Measurements from ENCODE around the gene USP19. TPM values are rescaled to one million over a fixed set of nuclear protein-coding genes. Genes with fewer than 3 reads are reported as not detected.

Gene USP19, protein sequence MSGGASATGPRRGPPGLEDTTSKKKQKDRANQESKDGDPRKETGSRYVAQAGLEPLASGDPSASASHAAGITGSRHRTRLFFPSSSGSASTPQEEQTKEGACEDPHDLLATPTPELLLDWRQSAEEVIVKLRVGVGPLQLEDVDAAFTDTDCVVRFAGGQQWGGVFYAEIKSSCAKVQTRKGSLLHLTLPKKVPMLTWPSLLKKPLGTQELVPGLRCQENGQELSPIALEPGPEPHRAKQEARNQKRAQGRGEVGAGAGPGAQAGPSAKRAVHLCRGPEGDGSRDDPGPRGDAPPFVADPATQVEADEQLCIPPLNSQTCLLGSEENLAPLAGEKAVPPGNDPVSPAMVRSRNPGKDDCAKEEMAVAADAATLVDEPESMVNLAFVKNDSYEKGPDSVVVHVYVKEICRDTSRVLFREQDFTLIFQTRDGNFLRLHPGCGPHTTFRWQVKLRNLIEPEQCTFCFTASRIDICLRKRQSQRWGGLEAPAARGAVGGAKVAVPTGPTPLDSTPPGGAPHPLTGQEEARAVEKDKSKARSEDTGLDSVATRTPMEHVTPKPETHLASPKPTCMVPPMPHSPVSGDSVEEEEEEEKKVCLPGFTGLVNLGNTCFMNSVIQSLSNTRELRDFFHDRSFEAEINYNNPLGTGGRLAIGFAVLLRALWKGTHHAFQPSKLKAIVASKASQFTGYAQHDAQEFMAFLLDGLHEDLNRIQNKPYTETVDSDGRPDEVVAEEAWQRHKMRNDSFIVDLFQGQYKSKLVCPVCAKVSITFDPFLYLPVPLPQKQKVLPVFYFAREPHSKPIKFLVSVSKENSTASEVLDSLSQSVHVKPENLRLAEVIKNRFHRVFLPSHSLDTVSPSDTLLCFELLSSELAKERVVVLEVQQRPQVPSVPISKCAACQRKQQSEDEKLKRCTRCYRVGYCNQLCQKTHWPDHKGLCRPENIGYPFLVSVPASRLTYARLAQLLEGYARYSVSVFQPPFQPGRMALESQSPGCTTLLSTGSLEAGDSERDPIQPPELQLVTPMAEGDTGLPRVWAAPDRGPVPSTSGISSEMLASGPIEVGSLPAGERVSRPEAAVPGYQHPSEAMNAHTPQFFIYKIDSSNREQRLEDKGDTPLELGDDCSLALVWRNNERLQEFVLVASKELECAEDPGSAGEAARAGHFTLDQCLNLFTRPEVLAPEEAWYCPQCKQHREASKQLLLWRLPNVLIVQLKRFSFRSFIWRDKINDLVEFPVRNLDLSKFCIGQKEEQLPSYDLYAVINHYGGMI (N-terminal part only)
- 37.1 TPM for total RNA-seq

DNA sequence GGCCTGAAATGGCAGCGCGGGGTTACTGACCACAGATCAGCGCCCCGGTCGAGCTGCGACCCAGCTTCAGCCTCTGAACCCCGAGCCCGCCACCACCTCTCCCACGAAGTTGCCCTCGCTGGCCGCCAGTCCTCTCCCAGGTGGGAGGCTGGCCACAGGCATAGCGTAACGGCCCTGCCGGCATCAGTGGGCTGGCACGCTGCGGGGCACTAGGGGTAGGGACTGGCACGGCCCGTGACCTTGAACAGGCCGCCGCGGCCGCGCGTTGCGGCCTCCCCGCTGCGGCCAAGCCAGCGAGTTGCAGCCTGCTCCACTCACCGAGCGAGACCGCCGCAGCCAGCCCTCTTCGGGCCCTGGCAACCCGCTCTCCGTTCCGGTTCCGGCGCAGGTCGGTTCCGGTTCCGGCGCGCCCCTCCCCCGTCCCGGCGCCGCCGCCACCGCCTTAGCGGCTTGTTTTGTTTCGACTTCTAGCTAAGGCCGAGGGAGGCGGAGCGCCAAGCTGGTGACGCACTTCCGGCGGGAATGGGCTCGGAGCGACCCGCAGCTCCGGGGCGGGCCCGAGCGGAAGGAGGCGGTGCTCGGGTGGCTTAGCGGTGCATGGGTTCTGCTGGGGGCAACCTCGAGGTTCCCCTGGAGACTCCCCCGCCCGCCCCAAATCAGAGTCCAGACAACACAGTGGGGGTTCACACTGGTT is at the start of gene USP19:
Gene USP19, minus strand, starts transcription at position 386 of the 694 bp plus-strand sequence. CDS start 1,678 bp downstream, outside the sequence.
- ATAC-seq: peak; percentile 92
- DNase-seq (ENCODE audit: low spot score): peak; percentile 97

DNA sequence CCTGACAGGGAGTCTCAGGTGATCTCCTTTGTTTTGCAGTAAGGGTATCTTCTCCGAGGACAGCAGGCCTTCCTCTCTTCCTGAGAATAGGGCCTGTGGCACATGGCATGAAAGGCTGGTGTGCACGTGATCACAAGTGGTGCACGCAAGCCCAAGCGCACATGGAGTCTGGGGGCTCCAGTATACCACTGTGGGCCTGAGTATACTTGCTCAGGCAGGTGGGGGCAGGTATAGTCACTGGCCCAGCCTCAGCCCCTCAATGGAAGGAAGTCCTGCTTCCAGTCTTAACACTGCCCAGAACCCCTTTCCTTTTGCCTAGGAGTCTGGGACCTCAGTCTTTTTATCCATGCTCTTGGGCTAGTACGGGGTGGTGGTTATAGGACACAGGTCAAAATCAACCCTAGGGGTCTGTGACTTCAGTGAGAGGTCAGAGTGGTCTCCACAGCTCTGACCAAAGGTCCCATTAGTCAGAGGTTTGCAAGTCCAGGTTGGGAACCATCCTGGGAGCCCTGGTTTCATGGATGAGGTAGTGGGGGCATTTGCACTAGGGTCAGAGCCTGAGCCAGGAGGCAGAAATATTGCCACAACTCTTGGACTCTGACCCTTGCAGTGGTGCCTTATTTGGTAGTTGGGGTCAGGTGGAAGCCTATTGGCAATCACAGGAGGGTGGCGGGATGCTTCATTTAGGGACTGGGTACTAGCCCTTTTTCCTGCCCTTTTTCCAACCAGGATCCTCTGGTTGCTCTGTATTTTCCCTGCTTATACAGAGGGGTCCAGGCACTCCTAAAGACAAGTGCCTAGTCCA is 46.3 kb upstream of the USP19 start:
- ATAC-seq (peak; percentile 59), DNase-seq (ENCODE audit: low spot score) (peak; percentile 70)

DNA sequence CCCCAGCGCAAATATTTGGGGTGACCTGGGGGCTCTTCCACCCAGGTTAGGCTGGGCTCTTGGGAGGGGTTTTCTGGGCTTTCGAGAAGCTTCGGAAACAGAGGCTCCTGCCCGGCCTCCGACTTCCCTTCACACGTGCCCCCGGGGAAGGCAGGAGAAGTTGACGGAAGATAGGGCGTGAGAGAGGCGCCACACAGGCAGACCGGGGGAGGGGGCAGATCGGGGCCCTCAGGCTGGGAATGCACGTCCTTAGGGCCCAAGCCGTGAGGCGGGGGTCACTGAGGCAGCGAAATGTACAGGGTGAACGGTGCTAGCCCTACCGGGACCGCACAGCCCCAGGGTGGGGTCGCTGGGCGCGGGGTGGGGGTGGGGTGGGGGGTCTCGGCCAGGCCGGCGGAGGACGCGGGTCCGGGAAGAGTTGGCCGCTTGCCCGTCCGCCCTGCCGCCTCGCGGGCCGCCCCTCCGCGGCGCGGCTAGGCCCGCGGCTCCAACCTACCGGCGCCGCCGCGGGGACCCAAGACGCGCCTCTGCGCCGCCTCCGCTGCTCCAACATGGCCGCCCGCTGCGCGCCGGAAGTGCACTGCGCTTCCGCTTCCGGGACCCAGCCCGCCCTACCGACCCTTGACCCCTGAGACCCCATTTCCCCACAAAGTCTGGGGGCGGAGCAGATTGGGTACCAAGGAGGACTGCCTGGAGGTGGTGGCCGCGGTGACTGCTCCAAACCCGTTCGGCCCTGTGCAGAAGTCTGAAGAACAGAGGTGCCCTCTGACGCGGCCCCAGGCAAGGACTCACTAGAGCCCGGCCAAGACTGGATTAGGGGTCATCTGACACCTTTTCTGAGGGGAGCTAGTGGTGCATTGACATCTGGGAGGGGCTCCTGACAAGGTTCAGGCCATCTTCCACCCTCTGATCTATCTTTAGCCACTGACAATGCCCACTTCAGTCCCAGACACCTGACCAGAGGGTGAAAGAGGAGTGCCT is 45.4 kb upstream of the USP19 start, which contains the start of gene CCDC71:
Gene CCDC71, minus strand, starts transcription at position 561 of the 981 bp plus-strand sequence. CDS start 2,123 bp downstream, outside the sequence.
- peak; percentile 77 for ATAC-seq

DNA sequence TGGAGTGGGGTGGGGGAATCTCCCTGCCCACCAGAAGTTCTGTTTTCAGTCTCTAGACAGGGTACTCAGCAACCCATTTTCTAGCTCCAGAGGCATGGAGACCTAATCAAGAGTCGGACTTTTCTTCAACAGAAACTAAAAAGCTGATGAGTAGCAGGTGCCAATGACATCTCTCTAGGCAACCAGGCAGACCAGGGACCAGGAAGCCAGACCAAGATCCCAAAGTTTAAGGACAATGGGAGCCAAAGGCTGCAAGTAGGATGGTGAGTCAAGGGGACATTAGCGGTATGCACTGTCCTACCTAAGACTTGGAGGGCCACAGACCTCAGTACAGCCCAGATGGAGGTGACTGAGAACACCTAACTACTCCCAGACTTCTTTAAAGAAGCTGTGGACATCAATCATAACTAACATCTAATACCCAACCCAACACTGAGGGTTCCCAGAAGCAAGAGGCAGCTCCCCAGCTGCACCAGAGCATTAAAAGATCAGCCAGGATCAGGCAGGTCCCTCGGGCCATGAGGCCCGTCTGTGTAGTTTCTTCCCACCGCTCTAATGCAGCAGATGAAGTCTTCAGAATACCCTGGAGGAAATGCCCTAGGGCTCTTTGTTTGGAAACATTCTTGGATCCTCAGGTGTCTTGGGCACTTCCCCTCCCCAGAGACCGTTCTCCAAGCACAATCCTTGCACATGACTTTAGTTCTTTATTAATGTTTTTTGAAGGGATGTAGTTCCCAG is 44.5 kb upstream of the USP19 start:
- ATAC-seq (no peak), DNase-seq (ENCODE audit: low spot score) (no peak)

More for the DNA sequence above, 45.4 kb upstream of the USP19 start, which contains the start of gene CCDC71:
- peak; percentile 72 for DNase-seq (ENCODE audit: low spot score)

DNA sequence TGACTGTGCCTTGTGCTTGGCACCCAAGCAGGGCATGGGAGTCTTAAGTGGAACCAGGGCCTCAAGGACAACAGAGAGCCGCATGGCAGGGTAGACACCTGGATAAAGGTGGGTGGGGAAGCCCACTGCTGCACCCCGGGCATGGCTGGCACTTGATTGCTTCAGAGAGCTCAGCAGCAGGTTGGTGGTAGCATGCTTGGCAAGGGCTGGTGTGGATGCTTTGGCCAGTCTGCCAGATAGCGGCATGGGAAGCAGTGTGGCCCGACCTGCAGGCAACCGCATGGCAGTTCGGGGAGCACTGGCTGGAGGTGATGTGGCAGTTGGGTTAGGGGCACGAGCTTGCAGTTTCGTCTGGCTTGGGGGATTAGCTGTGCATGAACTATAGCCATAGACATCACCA is 43.0 kb upstream of the USP19 start:
- ATAC-seq: no peak
- no peak for DNase-seq (ENCODE audit: low spot score)

DNA sequence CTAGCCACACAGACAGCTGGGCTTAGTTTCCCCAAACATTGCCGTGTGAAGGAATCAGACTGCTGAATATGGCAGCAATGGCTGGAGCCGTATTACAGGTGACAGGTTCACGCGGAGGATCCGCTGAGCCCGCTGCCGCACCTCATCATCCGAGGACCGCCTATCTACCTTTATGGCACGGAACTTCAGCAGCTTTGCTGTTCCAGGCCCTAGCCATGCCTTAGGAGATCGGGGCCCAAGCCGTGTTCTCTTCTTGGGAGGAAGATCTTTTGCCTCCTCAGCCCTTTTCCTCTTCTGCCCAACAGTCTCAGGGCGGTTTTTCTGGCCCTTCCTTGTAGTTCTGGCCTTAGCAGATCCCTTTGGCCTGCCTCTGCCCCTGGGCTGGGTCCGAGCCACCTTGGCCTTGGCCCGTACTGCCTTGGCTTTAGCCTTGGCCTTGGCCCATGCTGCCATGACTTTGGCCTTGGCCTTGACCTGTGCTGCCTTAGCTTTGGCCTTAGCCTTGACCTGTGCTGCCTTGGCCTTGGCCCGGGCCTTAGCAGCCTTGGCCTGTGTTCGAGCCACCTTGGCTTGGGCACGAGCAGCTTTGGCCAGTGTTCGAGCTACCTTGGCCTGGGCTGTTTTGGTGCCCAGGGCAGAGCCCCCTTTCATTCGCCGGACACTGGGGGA is 42.3 kb upstream of the USP19 start:
- DNase-seq (ENCODE audit: low spot score) (no peak), ATAC-seq (no peak)

DNA sequence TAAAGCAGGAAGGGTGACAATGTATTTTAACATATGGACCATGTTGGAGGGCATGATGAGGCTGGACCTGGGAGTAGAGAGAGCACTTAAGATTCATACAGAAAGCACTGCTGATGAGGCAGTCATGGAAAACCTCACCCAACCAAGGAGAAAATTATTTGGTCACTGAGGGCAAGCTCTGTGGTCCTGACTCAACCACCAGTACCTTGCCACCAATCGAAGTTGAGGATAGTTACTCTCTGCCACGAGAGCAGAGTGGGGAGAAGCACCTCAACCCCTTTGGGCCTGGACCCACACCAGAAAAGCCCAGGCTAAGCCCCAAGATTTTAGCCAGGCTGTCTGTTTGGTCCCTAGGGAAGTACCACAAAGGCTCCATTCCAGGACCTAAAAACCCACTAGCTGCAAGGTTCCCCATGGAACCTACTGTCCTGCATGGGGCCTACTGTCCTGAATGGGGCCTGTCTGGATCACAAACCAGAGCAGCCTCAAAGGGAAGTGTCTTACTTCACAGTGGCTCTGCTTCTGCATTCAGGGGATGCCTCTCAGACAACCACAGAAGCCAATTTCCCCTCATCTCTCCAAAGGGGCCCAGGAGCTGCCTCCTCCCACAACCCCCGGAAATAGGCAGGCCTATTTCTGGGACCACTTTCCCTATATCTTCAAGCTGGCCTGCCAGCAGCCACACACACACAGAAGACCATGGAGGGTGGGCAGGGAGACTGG is 41.3 kb upstream of the USP19 start:
- DNase-seq (ENCODE audit: low spot score) (no peak), ATAC-seq (no peak)

DNA sequence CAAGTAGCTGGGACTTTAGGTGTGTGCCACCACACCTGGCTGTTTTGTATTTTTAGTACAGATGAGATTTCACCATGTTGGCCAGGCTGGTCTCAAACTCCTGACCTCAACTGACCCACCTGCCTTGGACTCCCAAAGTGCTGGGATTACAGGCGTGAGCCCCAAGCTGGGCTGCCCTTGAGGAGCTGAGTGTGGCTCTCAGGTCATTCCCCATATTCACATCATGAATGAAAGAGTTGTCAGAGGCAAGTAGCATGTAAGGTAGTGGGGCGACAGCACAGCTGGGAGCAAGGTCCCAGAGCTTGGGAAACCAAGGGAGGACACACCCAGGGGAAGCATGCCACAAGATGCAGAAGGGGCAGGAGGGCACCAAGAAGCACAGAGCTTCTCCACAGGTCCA is 40.6 kb upstream of the USP19 start:
- ATAC-seq (no peak), DNase-seq (ENCODE audit: low spot score) (no peak)

DNA sequence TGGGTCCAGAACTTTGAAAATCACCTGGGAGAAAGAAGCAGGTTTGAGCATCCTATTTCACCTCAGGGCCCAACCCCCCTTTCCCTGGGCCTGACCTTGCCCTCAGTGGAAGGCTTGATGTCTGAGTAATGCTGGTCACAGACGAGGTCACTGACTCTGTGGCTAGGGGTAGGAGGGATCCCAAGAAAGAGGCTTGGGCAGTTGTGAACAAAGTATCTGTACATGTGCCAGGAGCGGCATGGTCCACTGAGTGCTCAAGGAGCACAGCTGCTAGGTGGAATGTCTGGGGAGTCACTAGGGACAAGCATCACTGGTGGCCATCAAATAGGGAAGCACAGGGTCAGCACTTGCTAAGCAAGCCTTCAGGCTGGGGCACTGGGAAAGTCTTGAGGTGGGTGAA is 38.2 kb upstream of the USP19 start:
- peak; percentile 9 for ATAC-seq
- no peak for DNase-seq (ENCODE audit: low spot score)

DNA sequence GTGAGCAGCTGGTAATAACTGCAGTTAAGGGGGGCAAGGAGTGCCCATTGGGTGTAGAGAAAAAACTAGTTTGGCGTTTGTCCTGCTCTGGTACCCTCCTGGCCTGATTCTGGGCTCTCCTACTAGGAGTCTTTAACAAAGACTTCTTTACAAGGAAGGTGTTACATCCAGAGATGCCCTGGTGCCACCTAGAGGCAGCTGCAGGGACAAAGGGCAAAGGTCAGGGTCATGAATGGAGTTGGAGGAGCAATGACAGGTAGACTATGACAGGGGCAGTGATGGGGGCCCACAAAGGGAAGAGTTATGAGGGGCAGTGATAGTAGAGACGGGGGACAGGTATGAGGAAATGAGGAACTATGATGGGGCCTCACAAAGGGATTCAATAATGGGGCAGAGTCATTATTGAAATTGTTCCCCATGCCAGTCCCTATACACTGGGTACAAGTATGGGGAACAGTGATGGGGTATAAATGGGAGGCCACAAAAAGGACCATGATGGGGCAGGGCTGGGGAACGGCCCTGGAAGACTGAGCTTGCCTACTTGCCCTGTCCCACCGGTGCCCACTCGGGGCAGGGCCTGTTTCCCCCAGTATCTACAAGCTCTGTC is 37.6 kb upstream of the USP19 start:
- ATAC-seq (peak; percentile 92), DNase-seq (ENCODE audit: low spot score) (peak; percentile 66)

DNA sequence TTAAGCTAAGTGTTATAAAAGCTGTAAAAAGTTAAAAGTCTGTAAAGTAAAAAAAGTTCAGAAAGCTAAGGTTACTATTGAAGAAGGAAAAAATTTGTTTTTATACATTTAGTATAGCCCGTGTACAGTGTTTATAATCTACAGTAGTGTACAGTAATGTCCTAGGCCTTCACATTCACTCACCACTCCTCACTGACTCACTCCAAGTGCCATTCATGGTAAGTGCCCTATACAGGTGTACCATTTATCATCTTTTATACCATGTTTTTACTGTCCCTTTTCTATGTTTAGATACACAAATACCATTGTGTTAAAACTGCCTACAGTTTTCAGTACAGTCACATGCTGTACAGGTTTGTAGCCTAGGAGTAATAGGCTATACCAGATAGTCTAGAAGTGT is 36.7 kb upstream of the USP19 start:
- no peak for DNase-seq (ENCODE audit: low spot score)
- no peak for ATAC-seq

DNA sequence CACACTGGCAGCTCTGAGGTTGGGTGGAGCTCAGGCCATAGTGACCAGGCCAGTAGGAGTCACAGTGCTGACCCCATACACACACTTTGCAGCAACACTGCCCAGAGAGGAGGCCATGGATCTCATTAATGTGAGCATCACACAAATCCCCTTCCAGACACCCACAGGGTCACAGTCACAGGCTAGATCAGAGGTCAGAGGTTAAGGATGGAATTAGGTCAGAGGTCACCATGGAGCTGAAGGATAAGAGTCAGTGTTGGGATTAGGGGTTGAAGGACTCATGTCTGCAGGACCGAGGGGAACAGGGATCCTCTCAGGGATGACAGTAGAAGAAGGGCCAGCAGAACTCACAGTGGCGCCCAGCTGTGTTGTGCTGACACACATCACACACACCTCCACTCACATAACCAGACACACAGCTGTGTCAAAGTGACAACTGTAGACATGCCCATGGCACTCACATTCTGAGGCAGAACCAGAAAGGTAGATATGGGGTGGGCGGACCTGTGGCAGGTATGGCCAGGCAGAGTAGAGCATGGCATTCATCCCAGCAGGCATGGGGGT is 32.8 kb upstream of the USP19 start:
- no peak for ATAC-seq

DNA sequence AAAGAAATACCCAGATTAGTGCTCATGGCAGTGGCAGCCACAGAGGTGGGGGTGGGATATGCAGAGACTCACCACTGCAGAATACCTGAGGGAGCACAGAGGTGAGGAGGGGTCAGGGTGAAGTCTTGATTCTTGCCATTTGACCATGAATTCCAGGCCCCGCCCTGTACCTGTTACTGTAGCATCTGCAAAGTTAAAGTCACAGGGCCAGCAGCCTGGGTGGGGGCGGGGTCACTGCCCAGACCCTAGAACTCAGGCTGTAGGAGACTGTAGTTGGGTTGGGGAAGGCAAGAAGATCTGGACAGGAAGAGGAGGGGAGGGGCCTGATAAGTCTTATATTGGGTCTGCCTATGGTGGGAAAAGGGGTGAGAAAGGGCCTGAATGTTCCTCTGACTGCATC is 31.0 kb upstream of the USP19 start:
- DNase-seq (ENCODE audit: low spot score) (no peak), ATAC-seq (no peak)

More for the DNA sequence above, 32.8 kb upstream of the USP19 start:
- DNase-seq (ENCODE audit: low spot score): no peak

DNA sequence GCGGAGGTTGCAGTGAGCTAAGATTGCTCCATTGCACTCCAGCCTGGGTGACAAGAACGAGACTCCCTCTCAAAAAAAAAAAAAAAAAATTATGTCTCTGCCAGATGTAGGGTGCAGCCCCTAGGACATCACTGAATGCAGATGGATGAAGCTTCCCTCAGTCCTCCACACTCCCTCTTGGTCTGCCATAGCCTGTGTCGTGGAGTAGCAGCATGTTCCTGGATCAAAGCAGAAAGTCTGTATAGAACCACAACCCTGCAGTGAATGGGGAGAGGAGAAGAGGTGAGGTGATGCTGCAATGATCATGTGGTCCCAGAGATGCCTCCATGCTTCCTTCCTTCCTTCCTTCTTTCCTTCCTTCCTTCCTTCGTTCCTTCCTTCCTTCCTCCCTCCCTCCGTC is 27.5 kb upstream of the USP19 start:
- ATAC-seq (no peak), DNase-seq (ENCODE audit: low spot score) (no peak)

DNA sequence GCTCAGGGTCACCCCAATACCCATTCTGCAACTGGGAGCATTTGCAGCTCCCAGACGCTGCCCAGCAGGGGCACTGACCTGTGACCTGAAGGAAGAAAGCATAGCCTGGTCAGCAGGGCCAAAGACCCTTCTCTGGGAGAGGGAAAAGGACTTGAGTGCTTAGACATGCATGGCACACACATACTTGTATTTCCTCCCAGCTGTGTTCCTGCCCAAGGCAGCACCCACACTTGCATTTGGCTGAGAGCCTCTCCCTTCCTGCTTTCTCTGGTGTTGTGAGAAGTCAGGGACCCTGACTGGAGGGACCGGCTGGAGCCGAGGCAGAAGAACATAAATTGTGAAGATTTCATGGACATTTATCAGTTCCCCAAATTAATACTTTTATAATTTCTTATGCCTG is 19.5 kb upstream of the USP19 start:
- no peak for ATAC-seq
- no peak for DNase-seq (ENCODE audit: low spot score)

DNA sequence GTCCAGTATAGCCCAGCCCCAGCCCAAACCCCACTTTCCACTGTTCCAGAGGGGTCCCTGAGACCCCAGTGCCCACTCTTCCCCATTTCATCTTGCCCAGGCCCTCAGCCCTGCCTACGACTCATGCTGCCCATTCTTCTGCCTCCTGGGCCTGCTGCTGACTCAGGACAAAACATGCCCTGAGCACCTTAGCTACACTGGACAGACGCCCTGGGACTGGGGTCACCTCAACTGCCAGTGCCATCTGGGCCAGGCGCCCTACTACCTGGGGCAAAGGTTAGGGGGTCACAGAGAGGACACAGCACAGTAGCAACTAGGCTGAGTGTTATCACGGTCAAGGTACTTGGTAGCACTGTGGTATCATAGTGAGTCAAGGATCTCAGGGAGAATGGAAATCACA is 14.9 kb upstream of the USP19 start:
- DNase-seq (ENCODE audit: low spot score) (peak; percentile 67), ATAC-seq (peak; percentile 31)

Measured in left lobe of liver (tissue), 2 donors.